Mammary epithelial cell (primary cell): ENCODE data around the gene GLYR1.

Experiments
- CTCF ChIP-seq, 2 donors: IDR thresholded peaks in 1 of 2; conservative IDR thresholded peaks in 1 of 2; 2 replicates each; pipeline ENCODE4 v1.5.1; 2011 to 2012; ENCODE audit warnings: inconsistent platforms in 2 of 2, low read length in 2 of 2, mild to moderate bottlenecking in 2 of 2, control low read depth in 1 of 2, low read depth in 1 of 2; ENCODE audit not compliant: insufficient read depth in 1 of 2; ENCODE audit errors: extremely low read depth in 1 of 2
- EZH2 ChIP-seq: IDR thresholded peaks from 2 replicates; pipeline ENCODE4 v1.6.1; 2012; ENCODE audit warnings: low read length, inconsistent platforms, borderline replicate concordance

- no peak for TF ChIP-seq CTCF (conservative IDR thresholded peaks at IDR 0.05 in 1 of 2, IDR thresholded peaks at IDR 0.05 in 1 of 2; ENCODE audit: extremely low read depth in 1 of 2, insufficient read depth in 1 of 2, low read depth in 1 of 2, low read length in 2 of 2)
- TF ChIP-seq EZH2: no peak
Measured at GRCh38 chr16:4846503-4846900, 586 bp downstream of the GLYR1 start.
